ENCODE measurements around the gene LBX2. TPM values are rescaled to one million over a fixed set of nuclear protein-coding genes. Genes with fewer than 3 reads are reported as not detected.
A peak's percentile ranks its signal among the peaks of the same experiment; 100 is the strongest.

The LBX2 gene
- total and polyA plus RNA-seq, 2 donors (not counting 1 experiment from before 2014, with no cell fraction given): 0.52 to 3.0 TPM

DNA sequence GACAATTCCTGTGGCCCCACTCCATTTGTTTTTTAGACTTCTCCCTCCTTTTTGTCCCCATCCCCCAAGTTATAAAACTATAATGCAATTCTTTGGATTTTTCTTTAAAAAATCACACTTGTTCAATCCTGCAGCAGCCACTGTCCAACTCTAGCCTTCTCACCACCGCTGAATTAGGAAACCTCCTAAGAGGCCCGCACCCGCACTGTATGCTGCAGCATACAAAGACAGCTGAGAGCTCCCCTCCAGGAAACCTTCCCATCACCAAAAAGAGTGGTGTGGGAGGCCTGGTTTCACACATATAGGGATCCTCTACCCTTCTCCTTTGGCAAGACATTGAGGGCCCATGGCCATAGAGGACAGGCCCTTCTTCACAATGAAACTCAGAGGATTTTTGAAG, 5.2 kb upstream of the LBX2 start:
- Histone ChIP-seq H3K79me2 (ENCODE audit: control insufficient read depth, insufficient read depth, low read length) (peaks cover 15% of the 10 kb centered on the region), H3K36me3 (ENCODE audit: control insufficient read depth, insufficient read depth, low read length) (peaks cover 4% of the 10 kb centered on the region), H3K4me1 (ENCODE audit: control insufficient read depth, extremely low read depth, insufficient read depth, low read length) (peaks cover 10% of the 10 kb centered on the region), H4K20me1 (ENCODE audit: control insufficient read depth, extremely low read depth, insufficient read depth, low read length) (no peaks in the 10 kb centered on the region), H3K9ac (ENCODE audit: insufficient read depth, low read length) (no peak overlapping the region), H2AFZ (ENCODE audit: low read length) (no peak overlapping the region), H3K27ac (ENCODE audit: insufficient read depth, low read length) (no peak overlapping the region), H3K27me3 (ENCODE audit: control insufficient read depth, insufficient read depth, low read length) (no peaks in the 10 kb centered on the region), H3K4me2 (ENCODE audit: extremely low read depth, insufficient read depth, low read length) (no peak overlapping the region), H3K4me3 (replicated peaks in 1 of 4; ENCODE audit: control extremely low read depth in 1 of 4, insufficient read depth in 1 of 4, low read depth in 3 of 4, low read length in 4 of 4) (peak overlapping the region in 1 of 4 experiments; percentile 45), H3K9me3 (ENCODE audit: control insufficient read depth, insufficient read depth, low read depth, low read length) (no peaks in the 10 kb centered on the region)
- DNase-seq (ENCODE audit: low read depth in 2 of 2): no peak
- no peak for TF ChIP-seq EZH2 (IDR thresholded peaks at IDR 0.05; ENCODE audit: low read length, missing control alignments)
- TF ChIP-seq, protein P1, sequence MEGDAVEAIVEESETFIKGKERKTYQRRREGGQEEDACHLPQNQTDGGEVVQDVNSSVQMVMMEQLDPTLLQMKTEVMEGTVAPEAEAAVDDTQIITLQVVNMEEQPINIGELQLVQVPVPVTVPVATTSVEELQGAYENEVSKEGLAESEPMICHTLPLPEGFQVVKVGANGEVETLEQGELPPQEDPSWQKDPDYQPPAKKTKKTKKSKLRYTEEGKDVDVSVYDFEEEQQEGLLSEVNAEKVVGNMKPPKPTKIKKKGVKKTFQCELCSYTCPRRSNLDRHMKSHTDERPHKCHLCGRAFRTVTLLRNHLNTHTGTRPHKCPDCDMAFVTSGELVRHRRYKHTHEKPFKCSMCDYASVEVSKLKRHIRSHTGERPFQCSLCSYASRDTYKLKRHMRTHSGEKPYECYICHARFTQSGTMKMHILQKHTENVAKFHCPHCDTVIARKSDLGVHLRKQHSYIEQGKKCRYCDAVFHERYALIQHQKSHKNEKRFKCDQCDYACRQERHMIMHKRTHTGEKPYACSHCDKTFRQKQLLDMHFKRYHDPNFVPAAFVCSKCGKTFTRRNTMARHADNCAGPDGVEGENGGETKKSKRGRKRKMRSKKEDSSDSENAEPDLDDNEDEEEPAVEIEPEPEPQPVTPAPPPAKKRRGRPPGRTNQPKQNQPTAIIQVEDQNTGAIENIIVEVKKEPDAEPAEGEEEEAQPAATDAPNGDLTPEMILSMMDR (conservative IDR thresholded peaks at IDR 0.05 in 1 of 2, IDR thresholded peaks at IDR 0.05 in 1 of 2; ENCODE audit: low read depth in 1 of 2, low read length in 2 of 2): no peak

DNA sequence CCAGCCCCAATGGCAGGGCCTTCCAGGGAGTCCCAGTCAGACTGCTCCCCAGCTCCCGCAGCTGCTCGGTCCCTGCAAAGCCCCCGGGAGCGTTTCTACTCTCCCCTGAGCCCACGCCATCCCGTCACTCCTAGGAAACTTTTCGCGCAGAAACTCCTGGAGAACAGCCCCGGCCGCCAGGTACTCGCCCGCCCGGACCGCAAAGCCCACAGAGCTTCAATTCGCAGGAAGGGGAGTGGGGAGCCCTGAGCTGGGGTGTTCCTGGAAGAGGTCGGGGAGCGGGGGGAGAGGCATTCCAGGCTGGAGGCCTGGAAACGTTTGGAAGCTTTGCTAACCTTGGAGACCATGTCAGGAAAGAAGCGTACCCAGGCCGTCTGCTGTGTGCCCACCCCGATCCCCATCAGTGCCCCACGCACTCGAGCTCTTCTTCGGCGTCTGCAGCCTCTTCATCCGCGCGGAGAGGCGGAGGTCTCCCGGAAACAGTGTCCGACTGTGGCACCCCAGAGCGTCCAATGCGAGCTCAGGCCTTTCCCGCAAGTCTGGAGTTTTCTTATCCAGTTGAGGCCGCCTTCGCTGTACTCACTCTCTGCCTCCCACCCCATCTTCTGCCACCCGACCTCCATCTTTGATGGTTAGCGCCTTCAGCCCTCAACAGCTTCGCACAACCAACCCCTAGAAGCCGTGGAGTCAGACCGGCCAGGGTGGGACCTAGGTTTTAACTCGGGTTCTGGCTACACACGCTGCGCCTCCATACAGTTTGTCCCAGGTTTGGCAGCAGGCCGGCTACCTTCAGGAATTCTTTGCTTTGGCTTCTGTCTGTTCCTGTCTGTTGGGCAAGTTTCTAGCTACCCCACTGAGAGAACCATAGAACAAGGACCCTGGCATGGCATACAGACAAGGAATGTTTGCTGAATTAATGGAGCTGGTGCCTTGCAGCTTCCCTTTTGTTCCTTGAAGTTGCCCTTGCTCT, 4.4 kb upstream of the LBX2 start:
- Histone ChIP-seq H3K27me3 (ENCODE audit: control insufficient read depth, insufficient read depth, low read length) (no peaks in the 10 kb centered on the region), H3K4me1 (ENCODE audit: control insufficient read depth, extremely low read depth, insufficient read depth, low read length) (peaks cover 13% of the 10 kb centered on the region), H2AFZ (ENCODE audit: low read length) (peak overlapping the region; percentile 28), H3K36me3 (ENCODE audit: control insufficient read depth, insufficient read depth, low read length) (peaks cover 4% of the 10 kb centered on the region), H3K4me2 (ENCODE audit: extremely low read depth, insufficient read depth, low read length) (peak overlapping the region; percentile 90), H3K79me2 (ENCODE audit: control insufficient read depth, insufficient read depth, low read length) (peaks cover 15% of the 10 kb centered on the region), H3K4me3 (replicated peaks in 1 of 4; ENCODE audit: control extremely low read depth in 1 of 4, insufficient read depth in 1 of 4, low read depth in 3 of 4, low read length in 4 of 4) (peak overlapping the region; percentile 9 to 69 (median 48)), H3K9me3 (ENCODE audit: control insufficient read depth, insufficient read depth, low read depth, low read length) (no peaks in the 10 kb centered on the region), H4K20me1 (ENCODE audit: control insufficient read depth, extremely low read depth, insufficient read depth, low read length) (no peaks in the 10 kb centered on the region), H3K9ac (ENCODE audit: insufficient read depth, low read length) (peak overlapping the region; percentile 48), H3K27ac (ENCODE audit: insufficient read depth, low read length) (peak overlapping the region; percentile 75)
- DNase-seq (ENCODE audit: low read depth in 2 of 2): no peak
- TF ChIP-seq, protein P1 (conservative IDR thresholded peaks at IDR 0.05 in 1 of 2, IDR thresholded peaks at IDR 0.05 in 1 of 2; ENCODE audit: low read depth in 1 of 2, low read length in 2 of 2): no peak
- no peak for TF ChIP-seq EZH2 (IDR thresholded peaks at IDR 0.05; ENCODE audit: low read length, missing control alignments)

DNA sequence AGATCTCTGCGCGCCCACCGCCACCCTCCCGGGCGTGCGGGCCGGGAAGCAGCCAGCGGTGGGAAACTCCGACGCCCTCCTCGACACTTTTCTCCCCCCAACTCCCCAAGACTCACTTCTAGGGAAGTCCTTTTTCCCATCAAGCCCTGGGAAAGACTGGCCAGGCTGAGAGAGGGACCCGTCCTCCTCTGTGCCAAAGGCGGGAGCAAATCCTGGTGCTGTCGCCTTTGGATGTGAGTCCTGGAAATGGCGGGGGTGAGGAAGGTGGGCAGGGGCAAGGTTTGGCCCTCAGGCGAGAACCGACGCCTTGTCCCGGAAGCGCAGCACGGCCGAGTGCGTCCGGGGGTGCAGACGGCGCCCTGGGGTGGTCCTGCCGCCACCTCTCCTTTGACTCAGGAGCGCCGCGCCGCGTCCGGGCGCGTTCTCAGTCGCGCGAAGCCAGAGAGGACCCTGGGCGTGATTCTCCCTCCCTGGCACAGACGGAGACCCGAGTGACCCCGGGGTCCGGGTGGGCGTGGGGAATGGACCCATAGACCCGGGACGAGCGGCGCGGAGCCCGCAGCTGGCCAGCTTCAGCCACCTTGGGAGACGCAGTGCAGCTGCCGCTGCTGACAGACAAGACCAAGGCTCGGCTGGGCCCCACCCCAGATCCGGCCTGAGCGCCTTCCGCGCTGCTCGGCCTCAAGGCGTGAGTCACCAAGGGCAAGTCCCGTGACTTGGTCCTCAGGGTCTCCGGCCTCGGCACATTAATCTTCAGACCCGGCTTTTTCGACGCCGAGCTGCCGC, 3.5 kb upstream of the LBX2 start:
- Histone ChIP-seq H3K27ac (ENCODE audit: insufficient read depth, low read length) (peak overlapping the region; percentile 75), H3K4me1 (ENCODE audit: control insufficient read depth, extremely low read depth, insufficient read depth, low read length) (peaks cover 17% of the 10 kb centered on the region), H3K4me3 (replicated peaks in 1 of 4; ENCODE audit: control extremely low read depth in 1 of 4, insufficient read depth in 1 of 4, low read depth in 3 of 4, low read length in 4 of 4) (peak overlapping the region; percentile 9 to 69 (median 48)), H3K27me3 (ENCODE audit: control insufficient read depth, insufficient read depth, low read length) (no peaks in the 10 kb centered on the region), H3K9ac (ENCODE audit: insufficient read depth, low read length) (peak overlapping the region; percentile 48), H3K9me3 (ENCODE audit: control insufficient read depth, insufficient read depth, low read depth, low read length) (no peaks in the 10 kb centered on the region), H3K79me2 (ENCODE audit: control insufficient read depth, insufficient read depth, low read length) (peaks cover 15% of the 10 kb centered on the region), H3K4me2 (ENCODE audit: extremely low read depth, insufficient read depth, low read length) (peak overlapping the region; percentile 90), H2AFZ (ENCODE audit: low read length) (peak overlapping the region; percentile 66), H3K36me3 (ENCODE audit: control insufficient read depth, insufficient read depth, low read length) (peaks cover 4% of the 10 kb centered on the region), H4K20me1 (ENCODE audit: control insufficient read depth, extremely low read depth, insufficient read depth, low read length) (no peaks in the 10 kb centered on the region)
- TF ChIP-seq, protein P1 (conservative IDR thresholded peaks at IDR 0.05 in 1 of 2, IDR thresholded peaks at IDR 0.05 in 1 of 2; ENCODE audit: low read depth in 1 of 2, low read length in 2 of 2): peak; percentile 34 to 39
- TF ChIP-seq EZH2 (IDR thresholded peaks at IDR 0.05; ENCODE audit: low read length, missing control alignments): no peak
- peak; percentile 81 to 90 for DNase-seq (ENCODE audit: low read depth in 2 of 2)
